ENCODE data around the gene OR52B2. TPM values are rescaled to one million over a fixed set of nuclear protein-coding genes. Genes with fewer than 3 reads are reported as not detected.
"Not testable (repeated sequence)": the region's sequence is repeated elsewhere in the genome, so short reads cannot be mapped to it uniquely, and the experiment has no call there.

The OR52B2 gene
- total RNA-seq, 2 donors from 2014 or later: not detected

- no peak for DNase-seq (ENCODE audit: low spot score)
- intact Hi-C loops (cut with DNase I): no loop called here
These were observed 5.3 kb upstream of the OR52B2 start for GRCh38 chr11:6175440-6175839.

- intact Hi-C loops (cut with DNase I): no loop called here
- no peak for DNase-seq (ENCODE audit: low spot score)
These were observed 13.3 kb downstream of the OR52B2 start for GRCh38 chr11:6156628-6157359.

GRCh38 chr11:6152126-6152525 is 18.0 kb downstream of the OR52B2 start:
- intact Hi-C loops (cut with DNase I): loop anchor here in 1 of 2 donors (5.0 kb wide), 1 partner anchor 1045 kb away; no protein-coding TSS in a partner anchor
- DNase-seq (ENCODE audit: low spot score): no peak

GRCh38 chr11:6151117-6151516 is 19.0 kb downstream of the OR52B2 start:
- intact Hi-C loops (cut with DNase I): loop anchor here in 1 of 2 donors (5.0 kb wide), 1 partner anchor 1044 kb away; no protein-coding TSS in a partner anchor

GRCh38 chr11:6143737-6144136 is 26.4 kb downstream of the OR52B2 start:
- intact Hi-C loops (cut with DNase I); DNase-seq (ENCODE audit: low spot score): not testable (repeated sequence)

More at GRCh38 chr11:6151117-6151516, 19.0 kb downstream of the OR52B2 start:
- no peak for DNase-seq (ENCODE audit: low spot score)

- intact Hi-C loops (cut with DNase I): no loop called here
- no peak for DNase-seq (ENCODE audit: low spot score)
These were observed 27.2 kb downstream of the OR52B2 start for GRCh38 chr11:6142936-6143335.

GRCh38 chr11:6135936-6136335 is 34.2 kb downstream of the OR52B2 start:
- DNase-seq (ENCODE audit: low spot score); intact Hi-C loops (cut with DNase I): not testable (repeated sequence)

- intact Hi-C loops (cut with DNase I): no loop called here
These were observed 37.7 kb downstream of the OR52B2 start for GRCh38 chr11:6132431-6132830.

GRCh38 chr11:6129635-6130034 is 40.5 kb downstream of the OR52B2 start:
- intact Hi-C loops (cut with DNase I): no loop called here

More at GRCh38 chr11:6132431-6132830, 37.7 kb downstream of the OR52B2 start:
- DNase-seq (ENCODE audit: low spot score): no peak

GRCh38 chr11:6129011-6129410 is 41.1 kb downstream of the OR52B2 start:
- no peak for DNase-seq (ENCODE audit: low spot score)
- intact Hi-C loops (cut with DNase I): no loop called here

More at GRCh38 chr11:6129635-6130034, 40.5 kb downstream of the OR52B2 start:
- no peak for DNase-seq (ENCODE audit: low spot score)

- DNase-seq (ENCODE audit: low spot score): no peak
- intact Hi-C loops (cut with DNase I): no loop called here
These were observed 42.2 kb downstream of the OR52B2 start for GRCh38 chr11:6127881-6128280.

- no peak for DNase-seq (ENCODE audit: low spot score)
- intact Hi-C loops (cut with DNase I): no loop called here
These were observed 45.9 kb downstream of the OR52B2 start for GRCh38 chr11:6124245-6124644.

Other genes starting within 250 kb of the OR52B2 start
- gene OR56A3, start 228.1 kb downstream of the OR52B2 start, total RNA-seq: not detected
- not detected for gene OR56A5, start 201.8 kb downstream of the OR52B2 start, total RNA-seq
- not detected for gene OR52L1, start 183.3 kb downstream of the OR52B2 start, total RNA-seq
- gene OR56A4, start 163.4 kb downstream of the OR52B2 start, total RNA-seq: not detected
- gene OR56A1, start 139.6 kb downstream of the OR52B2 start, total RNA-seq: under 1 TPM in 1 of 2 donors, not detected in 1; 0.05 TPM
- not detected for gene OR56B4, start 62.6 kb downstream of the OR52B2 start, total RNA-seq
- not detected for gene OR52W1, start 28.9 kb upstream of the OR52B2 start, total RNA-seq
- gene C11orf42, start 35.2 kb upstream of the OR52B2 start, total RNA-seq: not detected
- gene FHIP1B, start 64.3 kb upstream of the OR52B2 start, total RNA-seq: 10 to 100 TPM; 20.5 to 20.6 TPM
- gene CNGA4, start 68.8 kb upstream of the OR52B2 start, total RNA-seq: not detected
- not detected for gene CCKBR, start 89.5 kb upstream of the OR52B2 start, total RNA-seq
- gene CAVIN3, start 150.2 kb upstream of the OR52B2 start, total RNA-seq: 100 to 1,000 TPM; 156 to 166 TPM
- gene SMPD1, start 220.1 kb upstream of the OR52B2 start, total RNA-seq: 10 to 100 TPM; 35.4 to 51.6 TPM
- gene APBB1, start 248.8 kb upstream of the OR52B2 start, total RNA-seq: 10 to 100 TPM; 43.6 to 65.3 TPM